Stomach smooth muscle (tissue), 2 donors: Measurements from ENCODE around the gene FXYD3.

ENCODE experiments used
- H3K27ac ChIP-seq: one replicate; pipeline ENCODE4 v1.7.0; 2013; ENCODE audit warnings: mild to moderate bottlenecking, low read length, inconsistent platforms
- H3K27me3 ChIP-seq, 2 donors: one replicate each; pipeline ENCODE4 v1.7.0; 2013; ENCODE audit warnings: low read length in 2 of 2; ENCODE audit not compliant: insufficient read depth in 2 of 2, control insufficient read depth in 1 of 2
- H3K36me3 ChIP-seq, 2 donors: one replicate each; pipeline ENCODE4 v1.7.0; 2013; ENCODE audit warnings: low read length in 2 of 2; ENCODE audit not compliant: control insufficient read depth in 2 of 2, insufficient read depth in 2 of 2
- H3K4me1 ChIP-seq: one replicate; pipeline ENCODE4 v1.7.0; 2013; ENCODE audit warnings: low read length; ENCODE audit not compliant: control insufficient read depth, insufficient read depth
- H3K4me3 ChIP-seq, 2 donors: one replicate each; pipeline ENCODE4 v1.7.0; 2013; ENCODE audit warnings: low read length in 2 of 2
- H3K9ac ChIP-seq, 2 donors: one replicate each; pipeline ENCODE4 v1.7.0; 2013; ENCODE audit warnings: low read length in 2 of 2, mild to moderate bottlenecking in 1 of 2
- H3K9me3 ChIP-seq, 2 donors: one replicate each; pipeline ENCODE4 v1.7.0; 2013; ENCODE audit warnings: low read length in 2 of 2; ENCODE audit not compliant: control insufficient read depth in 2 of 2
- donor health status: healthy.
- donor health status: Pancreatic carcinoma.

FXYD3 gene

DNA sequence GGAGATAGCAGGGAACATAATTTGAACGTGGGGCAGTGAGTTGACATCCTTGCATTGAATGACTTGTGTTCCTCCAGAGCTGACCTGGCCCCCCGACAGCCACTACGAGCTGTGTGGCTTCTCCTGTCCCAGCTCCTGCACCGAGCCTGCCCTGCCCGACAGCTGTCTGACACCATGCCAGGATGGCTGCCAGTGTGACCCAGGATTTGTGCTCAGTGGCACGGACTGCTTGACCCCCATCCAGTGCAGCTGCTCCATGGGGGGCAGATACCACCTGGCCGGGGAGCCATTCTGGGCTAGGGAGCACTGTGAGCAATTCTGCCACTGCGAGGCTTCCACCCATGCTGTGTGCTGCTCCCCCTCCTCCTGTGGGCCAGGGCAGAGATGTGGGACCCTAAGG is 29.2 kb upstream of the FXYD3 start:
- Histone ChIP-seq H3K9ac (no peak overlapping the region), H3K4me3 (no peak overlapping the region), H3K27ac (no peak overlapping the region), H3K36me3 (no peaks in the 10 kb centered on the region), H3K9me3 (peaks cover 0 to 2% of the 10 kb centered on the region in 2 donors), H3K27me3 (peaks cover 12% of the 10 kb centered on the region in 2 donors), H3K4me1 (peaks cover 4% of the 10 kb centered on the region)

DNA sequence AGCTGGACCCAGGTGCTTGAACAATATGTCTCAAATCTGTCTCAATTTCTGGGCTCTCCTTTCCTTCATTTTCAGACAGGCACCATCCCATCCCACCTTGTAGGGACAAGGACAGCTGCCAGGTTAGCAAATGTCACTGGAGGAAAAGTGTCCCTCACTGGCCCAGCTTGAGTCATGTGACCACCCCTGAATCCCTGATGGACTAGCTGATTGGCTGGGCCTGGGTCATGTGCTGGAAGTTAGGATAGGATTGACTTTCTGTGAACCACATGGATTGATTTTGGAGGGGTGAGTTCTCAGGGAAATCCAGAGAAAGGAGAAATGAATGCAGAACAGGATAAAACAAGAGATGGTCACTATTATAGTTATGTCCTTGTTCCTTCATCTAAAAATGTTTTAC is 28.2 kb upstream of the FXYD3 start:
- Histone ChIP-seq H3K4me3 (no peak overlapping the region), H3K27me3 (peaks cover 12% of the 10 kb centered on the region in 2 donors), H3K36me3 (no peaks in the 10 kb centered on the region), H3K27ac (no peak overlapping the region), H3K9ac (no peak overlapping the region), H3K9me3 (peaks cover 0 to 2% of the 10 kb centered on the region in 2 donors), H3K4me1 (peaks cover 4% of the 10 kb centered on the region)

DNA sequence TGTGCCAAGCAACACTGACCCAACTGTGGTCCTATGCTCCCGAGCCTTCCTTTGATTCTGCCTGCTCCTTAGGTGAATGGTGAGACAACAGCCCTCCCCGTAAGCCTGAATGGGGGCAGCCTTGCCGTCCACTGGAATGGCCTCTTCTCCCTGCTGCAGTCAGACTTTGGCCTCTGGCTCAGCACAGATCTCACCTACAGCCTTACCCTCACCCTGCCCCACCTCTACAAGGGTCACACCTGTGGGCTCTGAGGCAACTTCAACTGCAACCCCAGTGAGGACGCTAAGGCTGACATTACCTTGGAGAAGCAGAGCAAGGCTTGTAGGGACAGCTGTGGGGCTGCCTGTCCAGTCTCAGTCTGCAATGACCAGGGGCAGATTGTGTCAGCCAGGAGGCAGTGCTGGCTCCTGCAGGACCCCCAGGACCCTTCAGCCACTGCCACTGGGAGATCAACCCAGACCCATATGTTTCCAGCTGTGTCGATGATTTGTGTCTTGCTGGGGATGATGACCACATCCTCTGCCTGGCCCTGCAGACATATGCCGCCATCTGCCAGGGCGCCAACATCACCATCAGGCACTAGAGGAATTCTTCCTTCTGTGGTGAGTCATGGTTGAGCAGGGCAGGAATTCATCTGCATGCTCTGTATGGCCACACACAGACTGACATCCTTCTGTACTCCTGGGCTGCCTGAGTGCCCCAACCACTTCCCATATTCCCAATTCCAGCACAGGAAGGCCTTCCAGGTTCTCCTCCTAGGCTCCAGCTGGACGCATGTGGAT is 27.3 kb upstream of the FXYD3 start:
- Histone ChIP-seq H3K9me3 (no peaks in the 10 kb centered on the region), H3K27ac (no peak overlapping the region), H3K4me3 (no peak overlapping the region), H3K36me3 (no peaks in the 10 kb centered on the region), H3K9ac (no peak overlapping the region), H3K4me1 (peaks cover 4% of the 10 kb centered on the region), H3K27me3 (peaks cover 12% of the 10 kb centered on the region in 2 donors)

DNA sequence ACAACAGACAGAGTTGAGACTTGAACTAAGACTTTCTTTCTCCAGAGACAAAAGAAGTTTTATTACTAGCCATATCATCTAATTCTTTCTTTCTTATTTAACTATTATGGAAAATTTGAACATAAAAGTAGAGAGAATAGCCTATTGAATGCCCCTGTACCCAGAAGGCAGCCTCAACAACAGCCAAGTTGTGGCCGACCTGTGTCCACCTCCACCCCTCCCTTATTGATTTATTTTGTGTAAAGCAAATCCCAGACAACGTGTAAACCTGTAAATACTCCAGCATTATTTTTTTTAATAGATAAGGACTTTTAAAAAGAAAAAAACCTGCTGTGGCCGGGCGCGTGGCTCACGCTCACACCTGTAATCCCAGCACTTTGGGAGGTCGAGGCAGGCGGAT is 26.1 kb upstream of the FXYD3 start:
- no peak overlapping the region for H3K27ac ChIP-seq
- H3K9me3 ChIP-seq: no peaks in the 10 kb centered on the region
- peaks cover 4% of the 10 kb centered on the region for H3K4me1 ChIP-seq
- H3K36me3 ChIP-seq: no peaks in the 10 kb centered on the region
- H3K27me3 ChIP-seq: peaks cover 10 to 15% of the 10 kb centered on the region in 2 donors
- no peak overlapping the region for H3K9ac ChIP-seq
- no peak overlapping the region for H3K4me3 ChIP-seq

- no peaks in the 10 kb centered on the region for H3K36me3 ChIP-seq
- peaks cover 10 to 15% of the 10 kb centered on the region in 2 donors for H3K27me3 ChIP-seq
- H3K4me1 ChIP-seq: peaks cover 4% of the 10 kb centered on the region
- no peak overlapping the region for H3K4me3 ChIP-seq
- no peaks in the 10 kb centered on the region for H3K9me3 ChIP-seq
- H3K27ac ChIP-seq: no peak overlapping the region
- no peak overlapping the region for H3K9ac ChIP-seq
These were observed 25.5 kb upstream of the FXYD3 start for GRCh38 chr19:35090160-35090505.

DNA sequence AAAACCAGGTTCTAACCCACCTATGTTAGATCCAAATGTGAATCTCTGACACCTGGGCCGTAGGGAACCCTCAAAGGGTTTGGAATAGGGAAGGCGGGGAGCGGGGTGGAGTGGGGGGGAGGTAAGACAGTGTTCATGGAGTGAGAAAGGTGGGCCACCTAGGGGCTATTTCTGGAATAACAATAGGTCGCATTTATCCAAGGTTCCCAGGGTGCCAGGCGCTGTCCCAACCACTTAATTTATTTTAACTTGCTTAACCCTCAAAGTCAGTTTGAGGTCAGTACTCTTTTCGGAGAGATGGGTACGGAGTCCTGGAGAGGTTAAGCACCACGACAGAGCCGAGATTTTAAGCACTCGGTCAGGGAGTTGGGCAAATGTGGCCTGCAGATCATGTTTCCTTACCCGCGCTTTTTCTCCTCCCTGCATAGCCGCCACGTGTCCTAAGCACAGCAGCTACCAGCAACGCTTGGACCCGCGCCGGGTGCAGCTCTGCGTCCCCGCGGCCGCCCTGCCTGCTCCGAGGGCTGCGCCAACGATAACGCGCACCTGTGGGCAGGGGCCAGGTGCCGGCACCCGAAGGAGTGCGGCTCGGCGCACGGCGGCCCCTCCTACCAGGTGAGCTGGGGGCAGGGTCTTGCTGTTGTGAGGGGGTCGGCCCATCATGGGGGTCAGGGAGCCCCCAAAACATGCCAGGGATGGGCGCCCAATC is 25.0 kb upstream of the FXYD3 start:
- no peak overlapping the region for H3K9ac ChIP-seq
- H3K36me3 ChIP-seq: no peaks in the 10 kb centered on the region
- H3K4me1 ChIP-seq: peaks cover 4% of the 10 kb centered on the region
- peaks cover 10 to 15% of the 10 kb centered on the region in 2 donors for H3K27me3 ChIP-seq
- H3K4me3 ChIP-seq: peak overlapping the region in 1 of 2 donors; percentile 8
- H3K9me3 ChIP-seq: no peaks in the 10 kb centered on the region
- H3K27ac ChIP-seq: no peak overlapping the region

- no peaks in the 10 kb centered on the region for H3K36me3 ChIP-seq
- no peak overlapping the region for H3K4me3 ChIP-seq
- H3K4me1 ChIP-seq: peaks cover 4% of the 10 kb centered on the region
- peaks cover 10 to 12% of the 10 kb centered on the region in 2 donors for H3K27me3 ChIP-seq
- H3K27ac ChIP-seq: no peak overlapping the region
- H3K9ac ChIP-seq: no peak overlapping the region
- H3K9me3 ChIP-seq: no peaks in the 10 kb centered on the region
These were observed 22.2 kb upstream of the FXYD3 start for GRCh38 chr19:35093430-35093829.

GRCh38 chr19:35093941-35094647 is 21.5 kb upstream of the FXYD3 start:
- Histone ChIP-seq H3K4me3 (no peak overlapping the region), H3K9me3 (no peaks in the 10 kb centered on the region), H3K4me1 (peaks cover 4% of the 10 kb centered on the region), H3K9ac (no peak overlapping the region), H3K36me3 (no peaks in the 10 kb centered on the region), H3K27me3 (peaks cover 9 to 10% of the 10 kb centered on the region in 2 donors), H3K27ac (no peak overlapping the region)

DNA sequence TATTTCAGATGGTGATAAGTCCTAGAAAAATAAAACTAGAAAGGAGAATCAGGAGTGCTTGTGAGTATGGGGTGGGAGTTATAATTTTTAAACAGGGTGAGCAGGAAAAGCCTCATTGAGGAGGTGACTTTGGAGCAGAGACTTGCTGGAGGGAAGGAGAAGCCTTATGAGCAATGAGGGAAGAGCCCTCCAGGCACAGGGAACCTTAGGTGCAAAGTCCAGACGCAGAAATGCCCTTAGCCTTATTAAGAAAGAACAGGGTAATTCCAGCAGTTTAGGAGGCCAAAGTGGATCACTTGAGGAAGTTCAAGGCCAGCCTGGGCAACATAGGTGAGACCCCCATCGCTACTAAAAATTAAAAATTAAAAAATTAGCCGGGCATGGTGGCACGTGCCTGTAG is 21.0 kb upstream of the FXYD3 start:
- Histone ChIP-seq H3K27ac (no peak overlapping the region), H3K9me3 (no peaks in the 10 kb centered on the region), H3K4me1 (peaks cover 4% of the 10 kb centered on the region), H3K27me3 (peaks cover 7 to 10% of the 10 kb centered on the region in 2 donors), H3K4me3 (no peak overlapping the region), H3K9ac (no peak overlapping the region), H3K36me3 (no peaks in the 10 kb centered on the region)

GRCh38 chr19:35095667-35096368 is 19.8 kb upstream of the FXYD3 start:
- Histone ChIP-seq H3K27me3 (peaks cover 6 to 7% of the 10 kb centered on the region in 2 donors), H3K9me3 (no peaks in the 10 kb centered on the region), H3K9ac (no peak overlapping the region), H3K27ac (no peak overlapping the region), H3K4me1 (peaks cover 1% of the 10 kb centered on the region), H3K4me3 (no peak overlapping the region), H3K36me3 (no peaks in the 10 kb centered on the region)
